ENCODE measurements around the gene BICDL2.

DNA sequence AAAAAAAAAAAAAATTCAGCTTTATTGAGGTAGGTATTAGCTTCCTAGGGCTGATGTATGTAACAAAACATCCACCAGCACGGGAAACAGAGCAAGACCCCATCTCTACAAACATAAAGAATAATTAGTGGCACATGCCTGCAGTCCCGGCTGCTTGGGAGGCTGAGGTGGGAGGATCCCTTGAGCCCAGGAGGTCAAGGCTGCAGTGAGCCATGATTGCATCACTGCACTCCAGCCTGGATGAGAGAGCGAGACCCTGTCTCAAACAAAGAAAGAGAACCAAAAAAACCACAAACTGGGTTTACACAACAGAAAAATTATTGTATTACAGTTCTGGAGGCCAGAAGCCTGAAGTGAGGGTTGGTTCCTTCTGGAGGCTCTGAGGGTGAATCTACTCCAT is 5.6 kb upstream of the BICDL2 start:
- TF ChIP-seq, protein P1, sequence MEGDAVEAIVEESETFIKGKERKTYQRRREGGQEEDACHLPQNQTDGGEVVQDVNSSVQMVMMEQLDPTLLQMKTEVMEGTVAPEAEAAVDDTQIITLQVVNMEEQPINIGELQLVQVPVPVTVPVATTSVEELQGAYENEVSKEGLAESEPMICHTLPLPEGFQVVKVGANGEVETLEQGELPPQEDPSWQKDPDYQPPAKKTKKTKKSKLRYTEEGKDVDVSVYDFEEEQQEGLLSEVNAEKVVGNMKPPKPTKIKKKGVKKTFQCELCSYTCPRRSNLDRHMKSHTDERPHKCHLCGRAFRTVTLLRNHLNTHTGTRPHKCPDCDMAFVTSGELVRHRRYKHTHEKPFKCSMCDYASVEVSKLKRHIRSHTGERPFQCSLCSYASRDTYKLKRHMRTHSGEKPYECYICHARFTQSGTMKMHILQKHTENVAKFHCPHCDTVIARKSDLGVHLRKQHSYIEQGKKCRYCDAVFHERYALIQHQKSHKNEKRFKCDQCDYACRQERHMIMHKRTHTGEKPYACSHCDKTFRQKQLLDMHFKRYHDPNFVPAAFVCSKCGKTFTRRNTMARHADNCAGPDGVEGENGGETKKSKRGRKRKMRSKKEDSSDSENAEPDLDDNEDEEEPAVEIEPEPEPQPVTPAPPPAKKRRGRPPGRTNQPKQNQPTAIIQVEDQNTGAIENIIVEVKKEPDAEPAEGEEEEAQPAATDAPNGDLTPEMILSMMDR (IDR thresholded peaks at IDR 0.05; ENCODE audit: poor library complexity, severe bottlenecking): no peak
- no peak for TF ChIP-seq EZH2 (IDR thresholded peaks at IDR 0.05; ENCODE audit: borderline replicate concordance, insufficient read depth, low read length, poor library complexity, severe bottlenecking)
